ENCODE results near the gene KDELR1.

The KDELR1 gene

GRCh38 chr19:48332662-48333466, 58.5 kb downstream of the KDELR1 start:
- no peak for TF ChIP-seq GATA3 (IDR thresholded peaks at IDR 0.05; ENCODE audit: low read depth, low read length)
- TF ChIP-seq GATA2 (IDR thresholded peaks at IDR 0.05; ENCODE audit: low read depth, low read length) = no peak

Measured in SH-SY5Y (cell line).